B cell (primary cell): ENCODE results near the gene KRTAP29-1. TPM values are rescaled to one million over a fixed set of nuclear protein-coding genes. Genes with fewer than 3 reads are reported as not detected.

Experiments
- ATAC-seq: fragments of 200-7000 bp; cut with Tn5 transposase; one replicate; pipeline ENCODE4 v1.10.0; 2021; ENCODE audit warnings: low read depth, mild to moderate bottlenecking, moderate number of reproducible peaks, moderate library complexity
- CTCF ChIA-PET: fragments of 350-600 bp; sonication (Branson Sonifier 250); formaldehyde crosslinking; loops from one replicate; lab custom pipeline; 2021; ENCODE audit warnings: antibody characterized with exemption, inconsistent platforms; lab: Charles Lee
- POLR2A ChIA-PET: fragments of 350-600 bp; sonication (Branson Sonifier 250); formaldehyde crosslinking; loops from one replicate; lab custom pipeline; 2021; ENCODE audit warnings: antibody characterized with exemption; lab: Charles Lee
- DNase-seq: peaks from one replicate; pipeline ENCODE4 v3.0.0; 2013
- H2AFZ ChIP-seq: 2 replicates; pipeline ENCODE4 v1.6.1; 2012; ENCODE audit warnings: mild to moderate bottlenecking, low read depth, low read length; ENCODE audit not compliant: insufficient read depth, poor library complexity, severe bottlenecking
- H3K27ac ChIP-seq, 2 donors: 1 replicate in 1 of 2; 2 replicates in 1 of 2; pipeline ENCODE4 v1.5.1; 2012 to 2013; ENCODE audit warnings: low read length in 2 of 2, mild to moderate bottlenecking in 2 of 2, moderate library complexity in 1 of 2
- H3K27me3 ChIP-seq, 4 experiments: fragments of 200-600 bp in 1 of 4; sonication (generic) in 1 of 4; replicated peaks in 1 of 4; 1 replicate in 2 of 4; 2 replicates in 2 of 4; pipeline versions ENCODE4 v1.6.1 to v1.7.0; 2013 to 2016; ENCODE audit warnings: low read length in 3 of 4, mild to moderate bottlenecking in 2 of 4, mixed read lengths in 1 of 4, moderate library complexity in 1 of 4; ENCODE audit not compliant: insufficient read depth in 4 of 4, control insufficient read depth in 3 of 4; ENCODE audit errors: control extremely low read depth in 1 of 4
- H3K36me3 ChIP-seq, 2 experiments: replicated peaks in 1 of 2; 1 replicate in 1 of 2; 2 replicates in 1 of 2; pipeline versions ENCODE4 v1.6.1 to v1.7.1; 2013; ENCODE audit warnings: low read length in 1 of 2; ENCODE audit not compliant: insufficient read depth in 2 of 2, control insufficient read depth in 1 of 2; ENCODE audit errors: control extremely low read depth in 1 of 2, extremely low read depth in 1 of 2
- H3K4me1 ChIP-seq, 2 donors: fragments of 200-600 bp in 1 of 2; sonication (generic) in 1 of 2; 1 replicate in 1 of 2; 2 replicates in 1 of 2; pipeline versions ENCODE4 v1.5.1 to v1.6.1; 2013 to 2017; ENCODE audit warnings: low read length in 2 of 2; ENCODE audit not compliant: control insufficient read depth in 2 of 2, insufficient read depth in 2 of 2
- H3K4me2 ChIP-seq: replicated peaks from 2 replicates; pipeline ENCODE3; 2012; ENCODE audit warnings: mild to moderate bottlenecking, low read depth, low read length; ENCODE audit not compliant: poor library complexity, severe bottlenecking
- H3K4me3 ChIP-seq, 5 experiments: fragments of 200-600 bp in 1 of 5; sonication (generic) in 1 of 5; 1 replicate in 3 of 5; 2 replicates in 2 of 5; pipeline versions ENCODE4 v1.5.1 to v1.7.0; 2011 to 2016; ENCODE audit warnings: low read length in 4 of 5, mild to moderate bottlenecking in 4 of 5, low read depth in 2 of 5, control low read depth in 1 of 5, moderate library complexity in 1 of 5; ENCODE audit not compliant: insufficient read depth in 1 of 5; ENCODE audit errors: control extremely low read depth in 1 of 5, extremely low read depth in 1 of 5
- H3K79me2 ChIP-seq: fragments of 200-600 bp; sonication (generic); one replicate; pipeline ENCODE4 v1.6.0; 2016; ENCODE audit warnings: low read length; ENCODE audit not compliant: control insufficient read depth, insufficient read depth
- H3K9ac ChIP-seq: fragments of 200-600 bp; sonication (generic); 2 replicates; pipeline ENCODE4 v1.6.1; 2017; ENCODE audit warnings: mild to moderate bottlenecking, low read length, moderate library complexity
- H3K9me3 ChIP-seq, 3 donors: one replicate each; pipeline versions ENCODE4 v1.6.1 to v1.7.1; 2013; ENCODE audit warnings: low read length in 2 of 3; ENCODE audit not compliant: control insufficient read depth in 2 of 3, insufficient read depth in 1 of 3; ENCODE audit errors: control extremely low read depth in 1 of 3
- H4K20me1 ChIP-seq: 2 replicates; pipeline ENCODE4 v1.6.0; 2012; ENCODE audit warnings: mild to moderate bottlenecking, low read length; ENCODE audit not compliant: insufficient read depth, control insufficient read depth, poor library complexity, severe bottlenecking
- H3K27ac Mint-ChIP-seq: one replicate; pipeline ENCODE4 v1.8.0; 2021; ENCODE audit warnings: mixed read lengths
- H3K27me3 Mint-ChIP-seq: one replicate; pipeline ENCODE4 v1.8.0; 2021; ENCODE audit warnings: mixed read lengths
- H3K4me1 Mint-ChIP-seq: one replicate; pipeline ENCODE4 v1.8.0; 2021; ENCODE audit warnings: mixed read lengths
- H3K4me3 Mint-ChIP-seq: one replicate; pipeline ENCODE4 v1.8.0; 2021; ENCODE audit warnings: mixed read lengths
- H3K9me3 Mint-ChIP-seq: one replicate; pipeline ENCODE4 v1.8.0; 2022; ENCODE audit warnings: mixed read lengths; ENCODE audit not compliant: insufficient read depth
- CTCF ChIP-seq: fragments of 200-600 bp; IDR thresholded peaks from one replicate; pipeline ENCODE4 v1.8.0; 2022; ENCODE audit warnings: antibody characterized with exemption, mild to moderate bottlenecking
- EZH2 ChIP-seq: IDR thresholded peaks from 2 replicates; pipeline ENCODE4 v1.6.1; 2012; ENCODE audit warnings: borderline replicate concordance, low read depth, mild to moderate bottlenecking, moderate library complexity, low read length; ENCODE audit not compliant: insufficient read depth, poor library complexity, severe bottlenecking
- WGBS: methylation state at CpG from one replicate; pipeline ENCODE4 v1.1.5; 2013; ENCODE audit warnings: missing lambda C conversion rate; ENCODE audit not compliant: insufficient coverage; 5-methylcytosine and 5-hydroxymethylcytosine counted together
- intact Hi-C: fragments of 100-400 bp; cut with micrococcal nuclease; formaldehyde crosslinking; loops from one replicate; pipeline ENCODE4 v1.10.0; 2022
- polyA plus RNA-seq: library from polyadenylated mRNA; depleted of rRNA; stranded (reverse); fragments of >200 nt; gene quantifications from 2 replicates; pipeline ENCODE4 v1.2.3, GENCODE V29; 2012
- total RNA-seq, 2 donors: library from RNA; stranded (reverse); fragments of 120-200 nt in 1 of 2; gene quantifications; 1 replicate in 1 of 2; 2 replicates in 1 of 2; pipeline versions ENCODE4 v1.2.3 to v1.2.4, GENCODE V29; 2013 to 2022

The KRTAP29-1 gene
- total and polyA plus RNA-seq, 2 donors (not counting 1 experiment from before 2014, with no cell fraction given), result 0.43 TPM; not detected in 1

- Mint-ChIP-seq H3K9me3 (no peaks in the 10 kb centered on the region), H3K27me3 (peaks cover 4% of the 10 kb centered on the region), H3K4me3 (no peak overlapping the region), H3K4me1 (peaks cover 3% of the 10 kb centered on the region), H3K27ac (no peak overlapping the region)
- CTCF ChIA-PET, result no interaction called here
- DNase-seq, result no peak
- no peaks in the 10 kb centered on the region for H3K36me3 ChIP-seq
- no peak overlapping the region for H3K27ac ChIP-seq
- H3K79me2 ChIP-seq, result no peaks in the 10 kb centered on the region
- ATAC-seq, result no peak
- 72% methylated on average over 18 of the region's 18 CpGs for WGBS
- H4K20me1 ChIP-seq, result no peaks in the 10 kb centered on the region
- H3K9ac ChIP-seq, result no peak overlapping the region
- POLR2A ChIA-PET, result no interaction called here
- no peak overlapping the region for H3K4me2 ChIP-seq
- H3K4me1 ChIP-seq, result peaks cover 0 to 4% of the 10 kb centered on the region in 2 donors
- no peak overlapping the region for H3K4me3 ChIP-seq
- TF ChIP-seq EZH2 (no peak), CTCF (no peak)
- peaks cover 0 to 5% (median 0%) of the 10 kb centered on the region in 4 experiments for H3K27me3 ChIP-seq
- H2AFZ ChIP-seq, result no peak overlapping the region
- intact Hi-C loops, result loop anchor here (10.0 kb wide), 1 partner anchor 522 kb away; no protein-coding TSS in a partner anchor
- no peaks in the 10 kb centered on the region for H3K9me3 ChIP-seq
These were observed 23.8 kb upstream of the KRTAP29-1 start for GRCh38 chr17:41326173-41327145.

- no peak overlapping the region for H3K9ac ChIP-seq
- Mint-ChIP-seq H3K9me3 (no peaks in the 10 kb centered on the region), H3K27me3 (peaks cover under 1% of the 10 kb centered on the region), H3K27ac (no peak overlapping the region), H3K4me3 (no peak overlapping the region), H3K4me1 (peaks cover 3% of the 10 kb centered on the region)
- H3K4me2 ChIP-seq, result no peak overlapping the region
- H3K27ac ChIP-seq, result no peak overlapping the region
- no peak overlapping the region for H3K4me3 ChIP-seq
- intact Hi-C loops, result loop anchor here (10.0 kb wide), 1 partner anchor 521 kb away; no protein-coding TSS in a partner anchor
- no peaks in the 10 kb centered on the region for H4K20me1 ChIP-seq
- peaks cover 0 to 2% (median 0%) of the 10 kb centered on the region in 3 donors for H3K9me3 ChIP-seq
- peaks cover 0 to 4% of the 10 kb centered on the region in 2 donors for H3K4me1 ChIP-seq
- H3K36me3 ChIP-seq, result no peaks in the 10 kb centered on the region
- no peaks in the 10 kb centered on the region for H3K79me2 ChIP-seq
- TF ChIP-seq EZH2, result no peak
- no peak for TF ChIP-seq CTCF
- no peak for ATAC-seq
- DNase-seq, result no peak
- 79% methylated on average over 6 of the region's 6 CpGs for WGBS
- ChIA-PET CTCF (interaction anchor here (0.6 kb wide), 1 partner anchor 323 kb away, joined by 5 read pairs; no protein-coding TSS in a partner anchor), POLR2A (no interaction called here)
- H2AFZ ChIP-seq, result no peak overlapping the region
- peaks cover 0 to 5% (median 0%) of the 10 kb centered on the region in 4 experiments for H3K27me3 ChIP-seq
These were observed 23.0 kb upstream of the KRTAP29-1 start for GRCh38 chr17:41325611-41326010.
